Smooth muscle cell (in vitro differentiated cells): ENCODE data around the gene ZNF212. TPM values are rescaled to one million over a fixed set of nuclear protein-coding genes. Genes with fewer than 3 reads are reported as not detected.

ENCODE experiments used
- DNase-seq: peaks from one replicate; lab custom pipeline; 2025; ENCODE audit not compliant: unreplicated experiment; lab: John Stamatoyannopoulos, UW
- H2AFZ ChIP-seq: fragments of 200-600 bp; sonication (generic); 2 replicates; pipeline ENCODE4 v1.6.0; 2016; ENCODE audit warnings: antibody characterized with exemption, low read depth, mild to moderate bottlenecking
- H3F3A ChIP-seq: fragments of 200-600 bp; sonication (generic); 2 replicates; pipeline ENCODE4 v1.6.0; 2017; ENCODE audit warnings: antibody characterized with exemption, low read depth
- H3K27ac ChIP-seq: fragments of 200-600 bp; sonication (generic); 2 replicates; pipeline ENCODE4 v1.5.1; 2016; ENCODE audit warnings: low read depth, mild to moderate bottlenecking
- H3K27me3 ChIP-seq: fragments of 200-600 bp; sonication (generic); 2 replicates; pipeline ENCODE4 v1.6.1; 2016; ENCODE audit warnings: low read depth, mild to moderate bottlenecking
- H3K36me3 ChIP-seq: fragments of 200-600 bp; sonication (generic); 2 replicates; pipeline ENCODE4 v1.5.1; 2016; ENCODE audit warnings: low read depth
- H3K4me1 ChIP-seq: fragments of 200-600 bp; sonication (generic); 2 replicates; pipeline ENCODE4 v1.5.1; 2016; ENCODE audit warnings: low read depth
- H3K4me2 ChIP-seq: fragments of 200-600 bp; sonication (generic); 2 replicates; pipeline ENCODE4 v1.6.0; 2016; ENCODE audit warnings: mild to moderate bottlenecking
- H3K4me3 ChIP-seq: fragments of 200-600 bp; sonication (generic); 2 replicates; pipeline ENCODE4 v1.5.1; 2016; ENCODE audit warnings: mild to moderate bottlenecking
- H3K79me2 ChIP-seq: fragments of 200-600 bp; sonication (generic); 2 replicates; pipeline ENCODE4 v1.6.0; 2016; ENCODE audit warnings: low read depth, mild to moderate bottlenecking
- H3K9ac ChIP-seq: fragments of 200-600 bp; sonication (generic); 2 replicates; pipeline ENCODE4 v1.6.0; 2016; ENCODE audit warnings: low read depth
- H3K9me3 ChIP-seq: fragments of 200-600 bp; sonication (generic); replicated peaks from 2 replicates; pipeline ENCODE4 v1.5.1; 2016; ENCODE audit warnings: low read depth
- H4K20me1 ChIP-seq: fragments of 200-600 bp; sonication (generic); 2 replicates; pipeline ENCODE4 v1.6.0; 2016; ENCODE audit warnings: low read depth
- CTCF ChIP-seq: fragments of 200-600 bp; sonication (generic); IDR thresholded peaks from 2 replicates; pipeline ENCODE4 v1.5.1; 2017; ENCODE audit warnings: borderline replicate concordance, mild to moderate bottlenecking, antibody characterized with exemption; ENCODE audit not compliant: insufficient read depth, poor library complexity, severe bottlenecking
- whole genome bisulfite sequencing: methylation state at CpG from one replicate; pipeline ENCODE4 v1.1.7; 2016; ENCODE audit warnings: low lambda C conversion rate; 5-methylcytosine and 5-hydroxymethylcytosine counted together
- polyA plus RNA-seq: library from polyadenylated mRNA; unstranded; fragments of >200 nt; fragmentation: Nextera tagmentation; extraction: Ambion mirVana; gene quantifications from 2 replicates; pipeline ENCODE4 v1.2.1, GENCODE V29; 2016
- total RNA-seq: library from RNA; depleted of rRNA; stranded (reverse); fragments of >200 nt; gene quantifications from 2 replicates; pipeline ENCODE4 v1.2.3, GENCODE V29; 2014

Gene ZNF212
- total and polyA plus RNA-seq, 2 experiments from 2014 or later = 4.6 to 7.7 TPM

- no peaks in the 10 kb centered on the region for H3F3A ChIP-seq
- 94% methylated on average over 10 of the region's 10 CpGs for WGBS
- H3K36me3 ChIP-seq = no peaks in the 10 kb centered on the region
- no peak for TF ChIP-seq CTCF
- H3K9ac ChIP-seq = no peak overlapping the region
- H3K27ac ChIP-seq = no peak overlapping the region
- H3K4me3 ChIP-seq = no peak overlapping the region
- no peaks in the 10 kb centered on the region for H3K79me2 ChIP-seq
- H4K20me1 ChIP-seq = peaks cover 10% of the 10 kb centered on the region
- H3K9me3 ChIP-seq = no peaks in the 10 kb centered on the region
- peaks cover 5% of the 10 kb centered on the region for H3K4me1 ChIP-seq
- H2AFZ ChIP-seq = no peak overlapping the region
- no peak for DNase-seq
- H3K27me3 ChIP-seq = no peaks in the 10 kb centered on the region
- H3K4me2 ChIP-seq = no peak overlapping the region
These were observed 48.2 kb downstream of the ZNF212 start for GRCh38 chr7:149287622-149288021.

GRCh38 chr7:149289262-149289661 lies 49.8 kb downstream of the ZNF212 start:
- Histone ChIP-seq H3K4me2 (no peak overlapping the region), H3K36me3 (no peaks in the 10 kb centered on the region), H3F3A (no peaks in the 10 kb centered on the region), H3K4me3 (no peak overlapping the region), H4K20me1 (peaks cover 6% of the 10 kb centered on the region), H2AFZ (no peak overlapping the region), H3K27me3 (no peaks in the 10 kb centered on the region), H3K9me3 (no peaks in the 10 kb centered on the region), H3K9ac (no peak overlapping the region), H3K4me1 (peaks cover 5% of the 10 kb centered on the region), H3K79me2 (no peaks in the 10 kb centered on the region), H3K27ac (no peak overlapping the region)
- no peak for DNase-seq
- WGBS = 91% methylated on average over 8 of the region's 8 CpGs
- TF ChIP-seq CTCF = no peak

GRCh38 chr7:149289856-149290255 lies 50.4 kb downstream of the ZNF212 start:
- Histone ChIP-seq H3K4me2 (no peak overlapping the region), H3K4me3 (no peak overlapping the region), H3K79me2 (no peaks in the 10 kb centered on the region), H3K27me3 (no peaks in the 10 kb centered on the region), H3F3A (no peaks in the 10 kb centered on the region), H2AFZ (no peak overlapping the region), H3K4me1 (peaks cover under 1% of the 10 kb centered on the region), H4K20me1 (peaks cover under 1% of the 10 kb centered on the region), H3K36me3 (no peaks in the 10 kb centered on the region), H3K9ac (no peak overlapping the region), H3K27ac (no peak overlapping the region), H3K9me3 (no peaks in the 10 kb centered on the region)
- TF ChIP-seq CTCF = no peak
- 96% methylated on average over 4 of the region's 4 CpGs for WGBS
- no peak for DNase-seq

- no peaks in the 10 kb centered on the region for H3F3A ChIP-seq
- H2AFZ ChIP-seq = no peak overlapping the region
- no peaks in the 10 kb centered on the region for H3K27me3 ChIP-seq
- H3K9me3 ChIP-seq = no peaks in the 10 kb centered on the region
- DNase-seq = no peak
- H3K27ac ChIP-seq = no peak overlapping the region
- no peak overlapping the region for H3K4me2 ChIP-seq
- H3K79me2 ChIP-seq = no peaks in the 10 kb centered on the region
- no peak for TF ChIP-seq CTCF
- H3K36me3 ChIP-seq = no peaks in the 10 kb centered on the region
- H4K20me1 ChIP-seq = no peaks in the 10 kb centered on the region
- H3K9ac ChIP-seq = no peak overlapping the region
- H3K4me3 ChIP-seq = no peak overlapping the region
- 84% methylated on average over 13 of the region's 13 CpGs for WGBS
- no peaks in the 10 kb centered on the region for H3K4me1 ChIP-seq
These were observed 51.8 kb downstream of the ZNF212 start for GRCh38 chr7:149291036-149291780.
